ENCODE data around the gene PRKCG. TPM values are rescaled to one million over a fixed set of nuclear protein-coding genes. Genes with fewer than 3 reads are reported as not detected.

Gene PRKCG
- total RNA-seq, 1 experiment from 2014 or later = 2.8 TPM

- ChIA-PET CTCF (no interaction called here), RAD21 (ENCODE audit: low non-redundant PET in 1 of 2, low total read pairs in 2 of 2, uncharacterized antibody in 2 of 2, unreplicated experiment in 2 of 2) (no interaction called here)
These were observed 10.4 kb downstream of the PRKCG start for GRCh38 chr19:53892301-53892980.

More at GRCh38 chr19:53892301-53892980, 10.4 kb downstream of the PRKCG start:
- H3K4me3 ChIP-seq (replicated peaks in 1 of 2; ENCODE audit: low read depth in 1 of 2, low read length in 2 of 2) = no peak overlapping the region
- H3K36me3 ChIP-seq (ENCODE audit: control insufficient read depth in 1 of 2, insufficient read depth in 2 of 2, low read length in 2 of 2) = no peaks in the 10 kb centered on the region
- H2AFZ ChIP-seq (ENCODE audit: low read depth, low read length, poor library complexity, severe bottlenecking) = no peak overlapping the region
- H3K4me2 ChIP-seq (ENCODE audit: low read length) = no peak overlapping the region
- no peaks in the 10 kb centered on the region for H3K9me3 ChIP-seq (ENCODE audit: control insufficient read depth in 1 of 2, insufficient read depth in 1 of 2, low read depth in 1 of 2, low read length in 2 of 2)
- no peaks in the 10 kb centered on the region for H4K20me1 ChIP-seq (ENCODE audit: insufficient read depth)
- intact Hi-C loops (cut with micrococcal nuclease) = no loop called here
- TF ChIP-seq EZH2phosphoT487 (IDR thresholded peaks at IDR 0.05; ENCODE audit: borderline replicate concordance) (no peak), EZH2 (IDR thresholded peaks at IDR 0.05) (no peak), ZBTB33 (IDR thresholded peaks at IDR 0.05; ENCODE audit: extremely low read depth, insufficient replicate concordance, low read length) (no peak), ATF3 (IDR thresholded peaks at IDR 0.05) (no peak), SRF (IDR thresholded peaks at IDR 0.05; ENCODE audit: low read depth) (no peak), CEBPB (IDR thresholded peaks at IDR 0.05; ENCODE audit: low read depth) (no peak), CBX3 (IDR thresholded peaks at IDR 0.05; ENCODE audit: low read depth) (no peak), MAX (IDR thresholded peaks at IDR 0.05) (no peak), YY1 (IDR thresholded peaks at IDR 0.05; ENCODE audit: extremely low read depth, insufficient replicate concordance, low read depth, low read length) (no peak), JUND (IDR thresholded peaks at IDR 0.05) (no peak), CTCF (IDR thresholded peaks at IDR 0.05 in 2 of 3, conservative IDR thresholded peaks at IDR 0.05 in 1 of 3; ENCODE audit: borderline replicate concordance in 1 of 3, insufficient read depth in 1 of 3, low read depth in 2 of 3, low read length in 2 of 3) (no peak), SIN3A (IDR thresholded peaks at IDR 0.05; ENCODE audit: low read depth) (no peak), ZNF274 (IDR thresholded peaks at IDR 0.05; ENCODE audit: low read depth, low read length) (no peak), REST (IDR thresholded peaks at IDR 0.05; ENCODE audit: low read depth) (no peak), SP1 (IDR thresholded peaks at IDR 0.05; ENCODE audit: low read depth) (no peak), TCF7L2 (IDR thresholded peaks at IDR 0.05; ENCODE audit: borderline replicate concordance, extremely low read depth, insufficient read depth, insufficient read length) (no peak), ZFX (IDR thresholded peaks at IDR 0.05) (no peak), POLR2A (IDR thresholded peaks at IDR 0.05; ENCODE audit: borderline replicate concordance, extremely low read depth, insufficient read depth, insufficient read length) (no peak), FOSL1 (IDR thresholded peaks at IDR 0.05; ENCODE audit: low read depth) (no peak), RAD21 (IDR thresholded peaks at IDR 0.05; ENCODE audit: low read depth) (no peak)
- ATAC-seq (no peak), DNase-seq (ENCODE audit: low read depth, low spot score) (no peak)
- POLR2A ChIA-PET = no interaction called here
- H3K79me2 ChIP-seq (ENCODE audit: insufficient read depth, low read length) = no peaks in the 10 kb centered on the region
- H3K9me2 ChIP-seq (ENCODE audit: insufficient read depth) = no peaks in the 10 kb centered on the region
- H3K9ac ChIP-seq (ENCODE audit: low read length) = no peak overlapping the region
- H3K27ac ChIP-seq (ENCODE audit: low read depth, low read length) = no peak overlapping the region
- BruUV-seq (replicated peaks) = no TSS peak
- H3K27me3 ChIP-seq (ENCODE audit: insufficient read depth, low read length) = no peaks in the 10 kb centered on the region
- H3K4me1 ChIP-seq (ENCODE audit: control insufficient read depth in 1 of 2, insufficient read depth in 2 of 2, low read length in 2 of 2) = peaks cover 7 to 20% of the 10 kb centered on the region in 2 experiments; a peak in 3 of 4 replicates
